ENCODE measurements around the gene GSG1L.

Gene GSG1L

DNA sequence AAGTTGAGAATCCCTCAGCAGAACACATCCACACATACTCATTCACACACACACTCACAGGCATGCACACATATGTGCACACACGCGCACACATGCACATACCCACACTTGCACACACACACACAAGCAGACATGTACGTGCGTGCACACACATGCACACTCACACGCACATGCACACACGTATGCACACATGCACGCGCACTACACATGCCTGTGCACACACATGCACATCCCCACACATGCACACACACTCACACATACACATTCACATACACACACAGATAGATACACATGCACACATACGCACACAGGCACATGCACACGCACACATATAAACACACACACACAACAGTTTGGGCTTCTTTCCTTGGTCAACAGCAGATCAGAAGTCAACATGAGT, 24.0 kb downstream of the GSG1L start:
- TF ChIP-seq, protein P1, sequence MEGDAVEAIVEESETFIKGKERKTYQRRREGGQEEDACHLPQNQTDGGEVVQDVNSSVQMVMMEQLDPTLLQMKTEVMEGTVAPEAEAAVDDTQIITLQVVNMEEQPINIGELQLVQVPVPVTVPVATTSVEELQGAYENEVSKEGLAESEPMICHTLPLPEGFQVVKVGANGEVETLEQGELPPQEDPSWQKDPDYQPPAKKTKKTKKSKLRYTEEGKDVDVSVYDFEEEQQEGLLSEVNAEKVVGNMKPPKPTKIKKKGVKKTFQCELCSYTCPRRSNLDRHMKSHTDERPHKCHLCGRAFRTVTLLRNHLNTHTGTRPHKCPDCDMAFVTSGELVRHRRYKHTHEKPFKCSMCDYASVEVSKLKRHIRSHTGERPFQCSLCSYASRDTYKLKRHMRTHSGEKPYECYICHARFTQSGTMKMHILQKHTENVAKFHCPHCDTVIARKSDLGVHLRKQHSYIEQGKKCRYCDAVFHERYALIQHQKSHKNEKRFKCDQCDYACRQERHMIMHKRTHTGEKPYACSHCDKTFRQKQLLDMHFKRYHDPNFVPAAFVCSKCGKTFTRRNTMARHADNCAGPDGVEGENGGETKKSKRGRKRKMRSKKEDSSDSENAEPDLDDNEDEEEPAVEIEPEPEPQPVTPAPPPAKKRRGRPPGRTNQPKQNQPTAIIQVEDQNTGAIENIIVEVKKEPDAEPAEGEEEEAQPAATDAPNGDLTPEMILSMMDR (IDR thresholded peaks at IDR 0.05; ENCODE audit: borderline replicate concordance, insufficient read depth, low read depth, low read length) = no peak
- no peak overlapping the region for H3K4me3 ChIP-seq (ENCODE audit: low read depth, low read length)

DNA sequence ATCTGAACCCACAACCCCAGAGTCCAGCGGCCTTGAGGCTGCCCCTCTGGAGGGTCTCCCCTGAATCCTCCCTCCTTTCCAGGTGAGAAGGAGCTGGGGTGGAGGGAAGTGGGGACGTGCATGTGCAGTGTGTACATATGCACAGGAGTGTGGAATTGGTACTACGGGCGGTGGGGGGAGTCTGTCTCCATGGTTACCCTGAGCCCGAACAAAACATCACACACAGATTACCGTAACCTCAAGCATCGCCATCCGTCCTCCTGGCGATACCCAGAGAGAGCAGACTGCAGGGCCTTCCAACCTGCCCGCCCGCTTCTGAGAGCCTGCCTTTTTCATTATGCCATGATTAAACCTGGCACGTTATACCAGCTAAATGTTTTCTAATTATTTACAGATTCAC, 25.1 kb downstream of the GSG1L start:
- TF ChIP-seq, protein P1 (IDR thresholded peaks at IDR 0.05; ENCODE audit: borderline replicate concordance, insufficient read depth, low read depth, low read length) = no peak
- H3K4me3 ChIP-seq (ENCODE audit: low read depth, low read length) = no peak overlapping the region

DNA sequence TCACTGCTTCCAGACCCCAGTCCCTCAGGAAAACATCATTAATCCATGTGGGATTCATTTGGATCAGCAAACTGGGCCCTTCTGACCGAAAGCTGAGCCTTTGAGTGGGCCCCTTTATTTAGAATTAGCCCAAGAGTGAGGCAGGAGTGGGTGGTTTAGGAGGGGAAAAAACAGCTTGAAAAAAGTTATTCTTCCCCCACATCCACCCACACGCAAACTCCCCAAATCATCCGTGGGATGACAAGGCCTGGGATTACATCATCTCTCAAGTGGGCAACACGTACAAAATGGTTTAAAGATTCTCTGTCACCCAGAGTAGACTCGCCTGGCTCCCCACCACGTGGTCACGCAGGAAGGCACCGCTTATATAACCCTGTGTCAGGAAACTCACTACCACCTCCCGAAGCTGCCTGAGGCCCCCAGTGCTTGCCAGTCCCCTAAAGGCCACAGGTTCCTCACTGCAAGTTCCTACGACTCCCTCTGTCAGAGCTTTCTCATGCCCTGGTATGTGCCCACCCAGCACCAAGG, 27.6 kb downstream of the GSG1L start:
- H3K4me3 ChIP-seq (ENCODE audit: low read depth, low read length) = no peak overlapping the region

DNA sequence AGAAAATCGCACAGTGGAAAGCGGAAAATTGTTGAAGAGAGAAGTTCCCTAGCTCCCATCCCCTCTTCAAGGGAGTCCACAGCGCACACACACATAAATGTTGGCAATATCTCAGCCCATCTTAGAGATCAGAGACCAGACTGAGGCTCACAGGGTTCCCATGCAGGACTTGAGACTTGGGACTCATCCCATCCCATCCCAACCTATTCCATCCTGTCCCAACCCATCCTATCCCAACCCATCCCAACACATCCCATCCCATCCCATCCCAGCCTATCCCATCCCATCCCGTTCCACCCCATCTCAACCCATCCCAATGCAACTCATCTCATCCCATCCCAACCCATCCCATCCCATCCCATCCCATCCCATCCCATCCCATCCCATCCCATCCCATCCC, 29.6 kb downstream of the GSG1L start:
- no peak overlapping the region for H3K4me3 ChIP-seq (ENCODE audit: low read depth, low read length)
- TF ChIP-seq, protein P1 (IDR thresholded peaks at IDR 0.05; ENCODE audit: borderline replicate concordance, insufficient read depth, low read depth, low read length) = no peak

More for the DNA sequence above, 27.6 kb downstream of the GSG1L start:
- TF ChIP-seq, protein P1 (IDR thresholded peaks at IDR 0.05; ENCODE audit: borderline replicate concordance, insufficient read depth, low read depth, low read length) = no peak

DNA sequence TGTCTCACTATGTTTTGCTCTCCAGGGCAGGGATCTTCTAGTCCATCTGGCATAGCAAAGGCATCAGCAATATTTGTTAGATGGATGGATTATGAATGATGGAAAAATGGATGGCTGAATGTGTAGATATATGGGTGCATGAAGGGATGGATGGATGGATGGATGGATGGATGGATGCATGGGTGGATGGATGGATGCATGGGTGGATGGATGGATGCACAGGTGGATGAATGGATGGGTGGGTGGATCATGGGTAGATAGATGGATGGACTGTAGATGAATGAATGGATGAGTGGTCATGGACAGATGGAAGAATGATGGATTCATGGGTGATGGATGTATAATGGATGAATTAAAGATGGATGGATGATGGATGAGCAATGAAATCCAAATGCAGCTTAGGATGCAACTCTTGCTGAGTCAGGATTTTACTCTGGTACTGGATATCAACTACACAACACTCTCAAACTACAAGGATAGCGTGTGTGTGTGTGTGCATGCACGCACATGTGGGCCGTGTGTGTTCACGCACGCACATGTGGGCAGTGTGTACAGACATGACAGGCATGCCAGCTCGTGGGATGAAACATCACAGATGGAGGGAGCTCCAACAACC, 34.0 kb downstream of the GSG1L start:
- TF ChIP-seq, protein P1 (IDR thresholded peaks at IDR 0.05; ENCODE audit: borderline replicate concordance, insufficient read depth, low read depth, low read length) = no peak
- H3K4me3 ChIP-seq (ENCODE audit: low read depth, low read length) = no peak overlapping the region

DNA sequence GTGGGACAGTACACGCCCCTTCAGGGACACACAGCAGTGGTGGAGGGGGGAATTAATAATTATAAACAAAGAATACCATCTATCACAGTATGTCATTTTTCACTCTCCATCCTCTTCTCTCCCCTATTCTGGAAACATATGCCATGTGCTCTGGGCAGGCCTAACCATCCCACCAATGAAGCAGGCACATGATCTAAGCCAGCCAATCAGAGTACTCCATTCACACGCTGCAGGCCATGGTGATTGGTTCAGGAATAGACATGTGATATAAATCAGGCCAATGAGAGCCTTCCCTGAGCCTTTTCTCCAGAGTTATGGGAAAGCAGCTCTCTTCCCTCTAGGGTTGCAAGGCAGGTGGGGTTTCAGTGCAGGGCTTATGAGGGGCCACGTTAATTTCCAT, 36.5 kb downstream of the GSG1L start:
- TF ChIP-seq, protein P1 (IDR thresholded peaks at IDR 0.05; ENCODE audit: borderline replicate concordance, insufficient read depth, low read depth, low read length) = no peak
- H3K4me3 ChIP-seq (ENCODE audit: low read depth, low read length) = no peak overlapping the region

DNA sequence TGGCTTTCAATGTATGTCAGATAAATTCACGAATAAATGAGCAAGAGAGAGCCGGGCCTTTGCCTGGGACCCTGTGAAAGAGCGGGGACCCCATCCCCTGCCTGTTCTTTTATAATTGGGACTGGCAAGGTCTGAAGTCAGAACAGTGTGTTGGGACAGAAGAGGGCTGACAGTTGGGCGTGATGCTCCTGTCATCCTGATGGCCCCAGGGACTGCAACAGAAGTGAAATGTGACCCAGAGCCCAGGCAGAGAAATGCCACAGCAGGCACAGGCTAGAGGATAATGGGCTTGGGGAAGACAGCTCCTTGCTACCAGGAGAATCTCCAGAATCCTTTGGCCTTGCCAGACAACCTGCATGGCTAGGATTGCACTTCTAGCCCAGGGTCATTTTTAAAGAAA, 37.9 kb downstream of the GSG1L start:
- TF ChIP-seq, protein P1 (IDR thresholded peaks at IDR 0.05; ENCODE audit: borderline replicate concordance, insufficient read depth, low read depth, low read length) = no peak

More for the DNA sequence above, 37.9 kb downstream of the GSG1L start:
- H3K4me3 ChIP-seq (ENCODE audit: low read depth, low read length) = no peak overlapping the region
